Endothelial cell of umbilical vein (primary cell): ENCODE results near the gene ADCY7. TPM values are rescaled to one million over a fixed set of nuclear protein-coding genes. Genes with fewer than 3 reads are reported as not detected.

ENCODE experiments used
- BruUV-seq: library from RNA; stranded (reverse); fragments of 400-500 nt; replicated peaks from 2 replicates; lab custom pipeline; 2021; lab: Mats Ljungman, UMichigan
- CTCF ChIA-PET: fragments of 300-600, 350-600 bp; sonication (Branson Sonifier 250); formaldehyde crosslinking; loops from one replicate; lab custom pipeline; 2021; ENCODE audit warnings: antibody characterized with exemption, inconsistent platforms; lab: Charles Lee
- POLR2A ChIA-PET: fragments of 300-600, 350-600 bp; sonication (Branson Sonifier 250); formaldehyde crosslinking; loops from one replicate; lab custom pipeline; 2021; ENCODE audit warnings: antibody characterized with exemption, inconsistent platforms; lab: Charles Lee
- DNase-seq: peaks from one replicate; pipeline ENCODE4 v3.0.0-alpha.2; 2011; ENCODE audit warnings: low read depth, low spot score
- FAIRE-seq: peaks from 2 replicates; lab custom pipeline; 2011; peaks lifted over from hg19 to GRCh38; lab: Jason Lieb, UNC
- H2AFZ ChIP-seq: 2 replicates; pipeline ENCODE4 v1.6.0; 2012; ENCODE audit warnings: low read depth, low read length, control low read depth, inconsistent platforms
- H3K27ac ChIP-seq: 2 replicates; pipeline ENCODE4 v1.5.1; 2011; ENCODE audit warnings: low read depth, mild to moderate bottlenecking, control low read depth, low read length, moderate library complexity; ENCODE audit not compliant: insufficient read depth
- H3K27me3 ChIP-seq, 2 experiments: 2 replicates each; pipeline versions ENCODE4 v1.6.0 to v1.6.1; 2011; ENCODE audit warnings: low read length in 2 of 2, mixed read lengths in 1 of 2; ENCODE audit not compliant: control insufficient read depth in 2 of 2, insufficient read depth in 2 of 2
- H3K36me3 ChIP-seq, 2 experiments: 2 replicates in 1 of 2; 3 replicates in 1 of 2; pipeline ENCODE4 v1.5.1; 2011; ENCODE audit warnings: low read length in 2 of 2, mild to moderate bottlenecking in 1 of 2, moderate library complexity in 1 of 2; ENCODE audit not compliant: control insufficient read depth in 2 of 2, insufficient read depth in 2 of 2; ENCODE audit errors: extremely low read depth in 1 of 2
- H3K4me1 ChIP-seq: 3 replicates; pipeline ENCODE4 v1.5.1; 2011; ENCODE audit warnings: mild to moderate bottlenecking, low read length; ENCODE audit not compliant: control insufficient read depth, insufficient read depth; ENCODE audit errors: extremely low read depth
- H3K4me2 ChIP-seq: 2 replicates; pipeline ENCODE4 v1.6.1; 2011; ENCODE audit warnings: low read length, control low read depth, mixed read lengths; ENCODE audit not compliant: insufficient read depth
- H3K4me3 ChIP-seq, 3 experiments: fragments of 200-600 bp in 1 of 3; sonication (generic), shearing (Covaris generic) in 1 of 3; replicated peaks in 1 of 3; 2 replicates each; pipeline ENCODE4 v1.5.1; 2011 to 2016; ENCODE audit warnings: control low read depth in 3 of 3, low read length in 3 of 3, mild to moderate bottlenecking in 2 of 3, inconsistent platforms in 1 of 3, low read depth in 1 of 3, moderate library complexity in 1 of 3; ENCODE audit not compliant: insufficient read depth in 1 of 3
- H3K79me2 ChIP-seq: 2 replicates; pipeline ENCODE4 v1.6.0; 2012; ENCODE audit warnings: low read length, inconsistent platforms; ENCODE audit not compliant: control insufficient read depth, insufficient read depth
- H3K9ac ChIP-seq: replicated peaks from 2 replicates; pipeline ENCODE3; 2011; ENCODE audit warnings: low read length, control low read depth; ENCODE audit not compliant: insufficient read depth; ENCODE audit errors: extremely low read depth
- H3K9me1 ChIP-seq: replicated peaks from 3 replicates; pipeline ENCODE4 v1.6.0; 2011; ENCODE audit warnings: mild to moderate bottlenecking, low read length; ENCODE audit not compliant: control insufficient read depth, insufficient read depth; ENCODE audit errors: extremely low read depth
- H3K9me3 ChIP-seq: replicated peaks from 2 replicates; pipeline ENCODE4 v1.5.1; 2012; ENCODE audit warnings: low read length, inconsistent platforms; ENCODE audit not compliant: control insufficient read depth, insufficient read depth
- H4K20me1 ChIP-seq: replicated peaks from 2 replicates; pipeline ENCODE3; 2011; ENCODE audit warnings: mild to moderate bottlenecking, low read length; ENCODE audit not compliant: control insufficient read depth, insufficient read depth; ENCODE audit errors: extremely low read depth
- EZH2 ChIP-seq: IDR thresholded peaks from 2 replicates; pipeline ENCODE4 v1.6.1; 2012; ENCODE audit warnings: borderline replicate concordance, low read depth, mild to moderate bottlenecking, moderate library complexity, low read length, inconsistent platforms; ENCODE audit not compliant: severe bottlenecking
- FOS ChIP-seq: IDR thresholded peaks from 2 replicates; pipeline ENCODE4 v1.6.1; 2011; ENCODE audit warnings: mild to moderate bottlenecking, low read length, moderate library complexity, borderline replicate concordance; ENCODE audit not compliant: insufficient read depth
- GATA2 ChIP-seq: IDR thresholded peaks from 2 replicates; pipeline ENCODE4 v1.7.0; 2011; ENCODE audit warnings: low read depth, mild to moderate bottlenecking, moderate library complexity, mixed read lengths, low read length; ENCODE audit not compliant: insufficient read length, insufficient read depth
- JUN ChIP-seq: IDR thresholded peaks from 2 replicates; pipeline ENCODE4 v1.6.1; 2011; ENCODE audit warnings: borderline replicate concordance, low read depth; ENCODE audit not compliant: insufficient read length, insufficient read depth
- MYC ChIP-seq: IDR thresholded peaks from one replicate; pipeline ENCODE4 v1.6.1; 2011; ENCODE audit warnings: mild to moderate bottlenecking, low read depth, low read length
- POLR2A ChIP-seq: IDR thresholded peaks from 2 replicates; pipeline ENCODE4 v1.6.1; 2012; ENCODE audit warnings: low read depth, mild to moderate bottlenecking, control low read depth, low read length
- POLR2AphosphoS5 ChIP-seq: IDR thresholded peaks from 2 replicates; pipeline ENCODE4 v1.6.1; 2012; ENCODE audit warnings: low read depth, mild to moderate bottlenecking, control low read depth, low read length, moderate library complexity; ENCODE audit not compliant: insufficient read depth
- dilution Hi-C: fragments of 300-500 bp; cut with MboI; formaldehyde crosslinking; loops from one replicate; pipeline ENCODE4 v1.15.0; 2019; ENCODE audit warnings: low sequenced_read_pairs; ENCODE audit not compliant: extremely low pct_ligation_motif_present
- intact Hi-C: fragments of 100-400 bp; cut with micrococcal nuclease; formaldehyde crosslinking; loops from one replicate; pipeline ENCODE4 v1.10.0; 2022
- polyA plus RNA-seq, 4 experiments: library from polyadenylated mRNA; depleted of rRNA in 3 of 4; stranded (reverse) in 3 of 4; unstranded in 1 of 4; fragments of >200 nt; gene quantifications; 2 replicates each; pipeline versions ENCODE4 v1.2.1 to v1.2.3, GENCODE V29; 2011 to 2012; ENCODE audit warnings: missing spikeins in 1 of 4
- total RNA-seq: library from RNA; stranded (reverse); gene quantifications from 2 replicates; pipeline ENCODE4 v1.2.3, GENCODE V29; 2021
- TF ChIP-seq, protein P1 (sequence below): IDR thresholded peaks from 2 replicates; pipeline ENCODE4 v1.6.1; 2011; ENCODE audit not compliant: insufficient read depth, insufficient read length
- TF ChIP-seq, protein P2 (sequence below), 2 donors: IDR thresholded peaks; 1 replicate in 1 of 2; 2 replicates in 1 of 2; pipeline ENCODE4 v1.5.1; 2011; ENCODE audit warnings: low read length in 2 of 2, mild to moderate bottlenecking in 2 of 2, moderate library complexity in 2 of 2, control low read depth in 1 of 2, inconsistent platforms in 1 of 2, low read depth in 1 of 2; ENCODE audit not compliant: insufficient read depth in 1 of 2; ENCODE audit errors: extremely low read depth in 1 of 2

The ADCY7 gene
- total and polyA plus RNA-seq, 2 donors (not counting 3 experiments of a cell fraction or from before 2014, with no cell fraction given) = 3.5 to 9.3 TPM

GRCh38 chr16:50253514-50253910 lies 12.8 kb upstream of the ADCY7 start:
- no peaks in the 10 kb centered on the region for H3K36me3 ChIP-seq
- no peak for FAIRE-seq
- CTCF ChIA-PET = interaction anchor here (1.2 kb wide), 2 partner anchors 17 to 74 kb away, joined by 3 read pairs; no protein-coding TSS in a partner anchor
- H3K4me1 ChIP-seq = no peaks in the 10 kb centered on the region
- H3K27me3 ChIP-seq = no peaks in the 10 kb centered on the region
- H3K4me3 ChIP-seq = no peak overlapping the region
- TF ChIP-seq GATA2 = no peak
- TF ChIP-seq POLR2AphosphoS5 = no peak
- no peak for TF ChIP-seq EZH2
- TF ChIP-seq MYC = no peak
- TF ChIP-seq JUN = no peak
- TF ChIP-seq, protein P1, sequence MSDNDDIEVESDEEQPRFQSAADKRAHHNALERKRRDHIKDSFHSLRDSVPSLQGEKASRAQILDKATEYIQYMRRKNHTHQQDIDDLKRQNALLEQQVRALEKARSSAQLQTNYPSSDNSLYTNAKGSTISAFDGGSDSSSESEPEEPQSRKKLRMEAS = no peak
- TF ChIP-seq POLR2A = no peak
- TF ChIP-seq, protein P2, sequence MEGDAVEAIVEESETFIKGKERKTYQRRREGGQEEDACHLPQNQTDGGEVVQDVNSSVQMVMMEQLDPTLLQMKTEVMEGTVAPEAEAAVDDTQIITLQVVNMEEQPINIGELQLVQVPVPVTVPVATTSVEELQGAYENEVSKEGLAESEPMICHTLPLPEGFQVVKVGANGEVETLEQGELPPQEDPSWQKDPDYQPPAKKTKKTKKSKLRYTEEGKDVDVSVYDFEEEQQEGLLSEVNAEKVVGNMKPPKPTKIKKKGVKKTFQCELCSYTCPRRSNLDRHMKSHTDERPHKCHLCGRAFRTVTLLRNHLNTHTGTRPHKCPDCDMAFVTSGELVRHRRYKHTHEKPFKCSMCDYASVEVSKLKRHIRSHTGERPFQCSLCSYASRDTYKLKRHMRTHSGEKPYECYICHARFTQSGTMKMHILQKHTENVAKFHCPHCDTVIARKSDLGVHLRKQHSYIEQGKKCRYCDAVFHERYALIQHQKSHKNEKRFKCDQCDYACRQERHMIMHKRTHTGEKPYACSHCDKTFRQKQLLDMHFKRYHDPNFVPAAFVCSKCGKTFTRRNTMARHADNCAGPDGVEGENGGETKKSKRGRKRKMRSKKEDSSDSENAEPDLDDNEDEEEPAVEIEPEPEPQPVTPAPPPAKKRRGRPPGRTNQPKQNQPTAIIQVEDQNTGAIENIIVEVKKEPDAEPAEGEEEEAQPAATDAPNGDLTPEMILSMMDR (IDR thresholded peaks at IDR 0.05; ENCODE audit: extremely low read depth in 1 of 2, insufficient read depth in 1 of 2, low read depth in 1 of 2, low read length in 2 of 2) = no peak
- TF ChIP-seq FOS = no peak
- no peaks in the 10 kb centered on the region for H3K9me1 ChIP-seq
- POLR2A ChIA-PET = no interaction called here
- no peak overlapping the region for H3K9ac ChIP-seq
- no peaks in the 10 kb centered on the region for H3K79me2 ChIP-seq
- no TSS peak for BruUV-seq
- no peak overlapping the region for H3K4me2 ChIP-seq
- dilution Hi-C loops (no loop called here), intact Hi-C loops (no loop called here)
- DNase-seq = no peak
- H3K27ac ChIP-seq = no peak overlapping the region
- no peak overlapping the region for H2AFZ ChIP-seq
- H4K20me1 ChIP-seq = no peaks in the 10 kb centered on the region
- H3K9me3 ChIP-seq = no peaks in the 10 kb centered on the region
